HCT116 (cell line): Measurements from ENCODE around the gene TMEM74B. TPM values are rescaled to one million over a fixed set of nuclear protein-coding genes. Genes with fewer than 3 reads are reported as not detected.

ENCODE experiments used
- ATAC-seq: fragments of 200-7000 bp; cut with Tn5 transposase; 2 replicates; pipeline ENCODE4 v1.9.1; 2020; ENCODE audit warnings: mild to moderate bottlenecking, moderate library complexity
- BruUV-seq: library from RNA; stranded (reverse); fragments of 400-500 nt; replicated peaks from 2 replicates; lab custom pipeline; 2021; lab: Mats Ljungman, UMichigan
- CTCF ChIA-PET: fragments of 300-600 bp; sonication (Branson Sonifier 250); formaldehyde crosslinking; loops from one replicate; lab custom pipeline; 2021; ENCODE audit warnings: antibody characterized with exemption; lab: Charles Lee
- POLR2A ChIA-PET: fragments of 300-600, 350-600 bp; sonication (Branson Sonifier 250); formaldehyde crosslinking; loops from one replicate; lab custom pipeline; 2021; ENCODE audit warnings: antibody characterized with exemption; lab: Charles Lee
- RAD21 ChIA-PET, 2 experiments: fragments of 300-600 bp; sonication (Branson Sonifier 250); formaldehyde crosslinking; loops; one replicate each; lab custom pipeline; 2023; ENCODE audit warnings: low total read pairs in 2 of 2; ENCODE audit not compliant: uncharacterized antibody in 2 of 2, unreplicated experiment in 2 of 2, low non-redundant PET in 1 of 2; lab: Charles Lee
- DNase-seq: peaks from one replicate; pipeline ENCODE4 v3.0.0-alpha.2; 2010; ENCODE audit warnings: low read depth, low spot score
- H2AFZ ChIP-seq: fragments of 200-600 bp; shearing (Covaris generic), sonication (generic); 2 replicates; pipeline ENCODE4 v1.6.1; 2017; ENCODE audit warnings: low read depth, mixed run types, mixed read lengths, antibody characterized with exemption, low read length; ENCODE audit not compliant: poor library complexity, severe bottlenecking
- H3K27ac ChIP-seq: 2 replicates; pipeline ENCODE4 v1.5.1; 2012; ENCODE audit warnings: low read depth, low read length
- H3K27me3 ChIP-seq: fragments of 200-600 bp; sonication (generic); 2 replicates; pipeline ENCODE4 v1.6.1; 2016; ENCODE audit warnings: mixed run types, low read length, mixed read lengths; ENCODE audit not compliant: insufficient read depth
- H3K36me3 ChIP-seq, 2 experiments: fragments of 200-500 bp in 1 of 2; fragments of 200-600 bp in 1 of 2; sonication (Bioruptor generic) in 1 of 2; sonication (generic) in 1 of 2; 2 replicates each; pipeline versions ENCODE4 v1.5.1 to v1.6.1; 2014 to 2016; ENCODE audit warnings: low read length in 2 of 2, inconsistent platforms in 1 of 2, mixed read lengths in 1 of 2, mixed run types in 1 of 2; ENCODE audit not compliant: insufficient read depth in 2 of 2, control insufficient read depth in 1 of 2
- H3K4me1 ChIP-seq, 2 experiments: fragments of 200-600 bp in 1 of 2; sonication (generic) in 1 of 2; 2 replicates each; pipeline versions ENCODE4 v1.5.1 to v1.6.1; 2012 to 2017; ENCODE audit warnings: low read length in 2 of 2, inconsistent platforms in 1 of 2, mild to moderate bottlenecking in 1 of 2, mixed read lengths in 1 of 2, mixed run types in 1 of 2, moderate library complexity in 1 of 2; ENCODE audit not compliant: insufficient read depth in 2 of 2, control insufficient read depth in 1 of 2
- H3K4me2 ChIP-seq: fragments of 200-600 bp; sonication (generic); 2 replicates; pipeline ENCODE4 v1.6.1; 2017; ENCODE audit warnings: mixed run types, low read length, mixed read lengths
- H3K4me3 ChIP-seq, 2 experiments: fragments of 200-600 bp in 1 of 2; sonication (generic) in 1 of 2; replicated peaks in 1 of 2; 2 replicates each; pipeline ENCODE4 v1.5.1; 2011 to 2016; ENCODE audit warnings: low read length in 2 of 2, control low read depth in 1 of 2, low read depth in 1 of 2, mild to moderate bottlenecking in 1 of 2, mixed read lengths in 1 of 2, mixed run types in 1 of 2
- H3K79me2 ChIP-seq: fragments of 200-600 bp; sonication (generic); 2 replicates; pipeline ENCODE4 v1.6.1; 2017; ENCODE audit warnings: mild to moderate bottlenecking, mixed run types, low read length, moderate library complexity, mixed read lengths; ENCODE audit not compliant: insufficient read depth
- H3K9ac ChIP-seq: fragments of 200-600 bp; sonication (generic); 2 replicates; pipeline ENCODE4 v1.6.1; 2016; ENCODE audit warnings: low read length, mixed read lengths
- H3K9me2 ChIP-seq: fragments of 200-600 bp; sonication (generic), shearing (Covaris generic); 2 replicates; pipeline ENCODE4 v1.6.1; 2017; ENCODE audit warnings: mixed run types, mild to moderate bottlenecking, moderate library complexity; ENCODE audit not compliant: insufficient read depth
- H3K9me3 ChIP-seq, 2 experiments: fragments of 200-500 bp in 1 of 2; fragments of 200-600 bp in 1 of 2; sonication (Bioruptor generic) in 1 of 2; sonication (generic) in 1 of 2; 2 replicates each; pipeline ENCODE4 v1.6.1; 2014 to 2017; ENCODE audit warnings: low read length in 2 of 2, mixed read lengths in 2 of 2, inconsistent platforms in 1 of 2, low read depth in 1 of 2, mild to moderate bottlenecking in 1 of 2, mixed run types in 1 of 2, moderate library complexity in 1 of 2; ENCODE audit not compliant: control insufficient read depth in 1 of 2, insufficient read depth in 1 of 2
- H4K20me1 ChIP-seq: fragments of 200-600 bp; sonication (generic), shearing (Covaris generic); 2 replicates; pipeline ENCODE4 v1.6.1; 2017; ENCODE audit warnings: mixed run types, mild to moderate bottlenecking, moderate library complexity; ENCODE audit not compliant: insufficient read depth
- ATF3 ChIP-seq: IDR thresholded peaks from 2 replicates; pipeline ENCODE4 v1.6.1; 2012
- CEBPB ChIP-seq: IDR thresholded peaks from 2 replicates; pipeline ENCODE4 v1.6.1; 2012; ENCODE audit warnings: low read depth
- EGR1 ChIP-seq: IDR thresholded peaks from 2 replicates; pipeline ENCODE4 v1.6.1; 2012; ENCODE audit warnings: low read depth
- EZH2 ChIP-seq: fragments of 200-600 bp; sonication (generic); IDR thresholded peaks from 2 replicates; pipeline ENCODE4 v1.6.1; 2017; ENCODE audit warnings: antibody characterized with exemption, mixed run types
- EZH2phosphoT487 ChIP-seq: fragments of 200-600 bp; IDR thresholded peaks from 2 replicates; pipeline ENCODE4 v1.6.1; 2018; ENCODE audit warnings: antibody characterized with exemption, borderline replicate concordance
- JUND ChIP-seq: IDR thresholded peaks from 2 replicates; pipeline ENCODE4 v1.6.1; 2012
- MAX ChIP-seq: IDR thresholded peaks from 2 replicates; pipeline ENCODE4 v1.6.1; 2012
- POLR2A ChIP-seq: IDR thresholded peaks from 2 replicates; pipeline ENCODE4 v1.7.0; 2011; ENCODE audit warnings: borderline replicate concordance; ENCODE audit not compliant: insufficient read depth, insufficient read length; ENCODE audit errors: extremely low read depth
- POLR2AphosphoS5 ChIP-seq: IDR thresholded peaks from 2 replicates; pipeline ENCODE4 v1.6.1; 2011; ENCODE audit warnings: mild to moderate bottlenecking, low read depth, low read length, moderate library complexity
- RAD21 ChIP-seq: IDR thresholded peaks from 2 replicates; pipeline ENCODE4 v1.6.1; 2012; ENCODE audit warnings: low read depth, mild to moderate bottlenecking
- REST ChIP-seq: IDR thresholded peaks from 2 replicates; pipeline ENCODE4 v1.6.1; 2012; ENCODE audit warnings: low read depth
- SIN3A ChIP-seq: IDR thresholded peaks from 2 replicates; pipeline ENCODE4 v1.6.1; 2012; ENCODE audit warnings: low read depth
- SP1 ChIP-seq: IDR thresholded peaks from 2 replicates; pipeline ENCODE4 v1.6.1; 2012; ENCODE audit warnings: low read depth
- ZBTB33 ChIP-seq: IDR thresholded peaks from 2 replicates; pipeline ENCODE4 v1.6.1; 2011; ENCODE audit warnings: mild to moderate bottlenecking, low read length, moderate library complexity; ENCODE audit not compliant: insufficient replicate concordance; ENCODE audit errors: extremely low read depth
- ZFX ChIP-seq: fragments of 450-650 bp; IDR thresholded peaks from 2 replicates; pipeline ENCODE4 v1.6.1; 2017
- ZNF274 ChIP-seq: fragments of 200-500 bp; sonication (Bioruptor generic); IDR thresholded peaks from 2 replicates; pipeline ENCODE4 v1.6.1; 2014; ENCODE audit warnings: mild to moderate bottlenecking, low read depth, low read length, inconsistent platforms
- intact Hi-C: fragments of 100-400 bp; cut with micrococcal nuclease; formaldehyde crosslinking; loops from 2 replicates; pipeline ENCODE4 v1.10.0; 2022
- total RNA-seq: library from RNA; stranded (reverse); gene quantifications from one replicate; pipeline ENCODE4 v1.2.1, GENCODE V29; 2021; ENCODE audit not compliant: unreplicated experiment

The TMEM74B gene
- total RNA-seq, 1 experiment from 2014 or later: 25.7 TPM

- Histone ChIP-seq H3K4me3 (no peak overlapping the region), H3K27me3 (peaks cover 7% of the 10 kb centered on the region; the same call in 1 of the 2 replicates), H3K79me2 (no peaks in the 10 kb centered on the region)
- ATAC-seq (no peak), DNase-seq (no peak)
- RAD21 ChIA-PET: no interaction called here
- TF ChIP-seq SP1: no peak
- no peak for TF ChIP-seq POLR2AphosphoS5
- TF ChIP-seq MAX: no peak
- TF ChIP-seq RAD21: no peak
- TF ChIP-seq ZFX: no peak
- TF ChIP-seq CEBPB: no peak
- TF ChIP-seq EGR1: no peak
- no peak for TF ChIP-seq ZNF274
- no peak for TF ChIP-seq EZH2phosphoT487
- TF ChIP-seq REST: no peak
- TF ChIP-seq SIN3A: no peak
- TF ChIP-seq ATF3: no peak
- no peak for TF ChIP-seq ZBTB33
- no peak for TF ChIP-seq POLR2A
- TF ChIP-seq EZH2: no peak
- TF ChIP-seq JUND: no peak
- TF ChIP-seq, all 23 proteins: peak for 0
- H3K4me1 ChIP-seq: peaks cover 14 to 32% of the 10 kb centered on the region in 2 experiments; a peak in 3 of 4 replicates
- no peak overlapping the region for H2AFZ ChIP-seq
- no TSS peak for BruUV-seq
- H3K9me2 ChIP-seq: no peaks in the 10 kb centered on the region
- H3K27ac ChIP-seq: no peak overlapping the region
- intact Hi-C loops: loop anchor here (10.0 kb wide), 1 partner anchor 374 kb away; no protein-coding TSS in a partner anchor
- ChIA-PET POLR2A (no interaction called here), CTCF (no interaction called here)
- no peaks in the 10 kb centered on the region for H4K20me1 ChIP-seq
- no peaks in the 10 kb centered on the region for H3K36me3 ChIP-seq
- no peak overlapping the region for H3K4me2 ChIP-seq
- no peaks in the 10 kb centered on the region for H3K9me3 ChIP-seq
- H3K9ac ChIP-seq: no peak overlapping the region
Measured at GRCh38 chr20:1188347-1188746, 3.6 kb upstream of the TMEM74B start.
